GM12874 (cell line): ENCODE measurements around the gene FMOD.

Experiments
- CTCF ChIP-seq: IDR thresholded peaks from 2 replicates; pipeline ENCODE4 v1.5.1; 2011; ENCODE audit warnings: low read depth, mild to moderate bottlenecking, control low read depth, low read length, moderate library complexity; ENCODE audit not compliant: insufficient read depth

Gene FMOD

GRCh38 chr1:203335503-203335902 lies 15.4 kb downstream of the FMOD start:
- no peak for TF ChIP-seq CTCF

GRCh38 chr1:203331224-203331623 lies 19.7 kb downstream of the FMOD start:
- no peak for TF ChIP-seq CTCF

GRCh38 chr1:203328714-203329122 lies 22.2 kb downstream of the FMOD start:
- no peak for TF ChIP-seq CTCF

- peak; percentile 40; the same call in 1 of the 2 replicates for TF ChIP-seq CTCF
Measured at GRCh38 chr1:203327684-203328457, 23.1 kb downstream of the FMOD start.

GRCh38 chr1:203326830-203327683 lies 23.9 kb downstream of the FMOD start:
- TF ChIP-seq CTCF, result no peak

GRCh38 chr1:203325418-203326091 lies 25.4 kb downstream of the FMOD start:
- TF ChIP-seq CTCF, result no peak

- TF ChIP-seq CTCF, result no peak
Measured at GRCh38 chr1:203325026-203325417, 25.9 kb downstream of the FMOD start.
